Heart left ventricle (tissue), 16 donors: ENCODE results near the gene SAP30BP. TPM values are rescaled to one million over a fixed set of nuclear protein-coding genes. Genes with fewer than 3 reads are reported as not detected.

Experiments
- ATAC-seq, 4 donors: fragments of 200-7000 bp; cut with Tn5 transposase; one replicate each; pipeline ENCODE4 v1.9.1; 2020 to 2022; ENCODE audit warnings: moderate library complexity in 4 of 4, mild to moderate bottlenecking in 3 of 4, moderate number of reproducible peaks in 1 of 4
- DNase-seq, 5 donors: peaks; one replicate each; pipeline ENCODE4 v3.0.0-alpha.2; 2020
- H3K27ac ChIP-seq, 12 donors: fragments of 200-600 bp; sonication (generic) in 4 of 12; one replicate each; pipeline versions ENCODE4 v1.5.0 to v1.8.0; 2016 to 2022; ENCODE audit warnings: mild to moderate bottlenecking in 2 of 12
- H3K27me3 ChIP-seq, 9 donors: fragments of 200-600 bp; sonication (generic) in 2 of 9; one replicate each; pipeline versions ENCODE4 v1.5.1 to v1.8.0; 2016 to 2022; ENCODE audit warnings: mild to moderate bottlenecking in 3 of 9
- H3K36me3 ChIP-seq, 9 donors: fragments of 200-600 bp; sonication (generic) in 2 of 9; one replicate each; pipeline versions ENCODE4 v1.5.0 to v1.8.0; 2018 to 2022; ENCODE audit warnings: mild to moderate bottlenecking in 2 of 9
- H3K4me1 ChIP-seq, 12 donors: fragments of 200-600 bp; sonication (generic) in 4 of 12; one replicate each; pipeline versions ENCODE4 v1.5.0 to v1.8.0; 2016 to 2022; ENCODE audit warnings: mild to moderate bottlenecking in 3 of 12
- H3K4me3 ChIP-seq, 12 donors: fragments of 200-600 bp; sonication (generic) in 4 of 12; one replicate each; pipeline versions ENCODE4 v1.5.0 to v1.8.0; 2017 to 2022; ENCODE audit warnings: mild to moderate bottlenecking in 9 of 12, moderate library complexity in 4 of 12
- H3K9me3 ChIP-seq, 12 donors: fragments of 200-600 bp; sonication (generic) in 4 of 12; one replicate each; pipeline versions ENCODE4 v1.5.0 to v1.8.0; 2016 to 2022; ENCODE audit warnings: mild to moderate bottlenecking in 1 of 12
- CTCF ChIP-seq, 12 donors: fragments of 200-600 bp; sonication (generic) in 4 of 12; IDR thresholded peaks; one replicate each; pipeline versions ENCODE4 v1.5.0 to v1.8.0; 2018 to 2022; ENCODE audit warnings: antibody characterized with exemption in 12 of 12, mild to moderate bottlenecking in 5 of 12
- POLR2A ChIP-seq, 2 donors: fragments of 450-650 bp; IDR thresholded peaks; one replicate each; pipeline ENCODE4 v1.6.1; 2017; ENCODE audit warnings: antibody characterized with exemption in 2 of 2, mild to moderate bottlenecking in 2 of 2, moderate library complexity in 2 of 2
- WGBS, 4 donors: extraction: QIAGEN DNeasy Blood & Tissue Kit in 2 of 4; methylation state at CpG; one replicate each; pipeline versions ENCODE4 v1.1.5 to v1.1.7; 2013 to 2018; 5-methylcytosine and 5-hydroxymethylcytosine counted together
- intact Hi-C, 10 donors: fragments of 100-400 bp; cut with DNase I; formaldehyde crosslinking; loops; one replicate each; pipeline versions ENCODE4 v1.11.1 to v1.14.2; 2022
- polyA plus RNA-seq, 2 donors: library from polyadenylated mRNA; stranded (reverse); fragments of 200-250 nt; gene quantifications; one replicate each; pipeline ENCODE4 v1.2.3, GENCODE V29; 2013
- total RNA-seq, 9 donors: library from RNA; depleted of rRNA in 2 of 9; stranded (reverse); fragments of >200 nt in 2 of 9; fragmentation: NEBNext Ultra II Directional in 3 of 9; extraction: Animal tissue kit (Norgen Biotek cat#: 25700) in 3 of 9; gene quantifications; one replicate each; pipeline versions ENCODE4 v1.1.0 to v1.2.4, GENCODE V29; 2016 to 2023
- donor health status: ischemic (EF 13 %, LVEDD 7.1; RV severe dilation, severe dysfunction).
- donor health status: healthy with polysubstance abuse.
- donor health status: DM: no; HTN: yes; CAD: no.
- donor health status: DM: no; HTN: no; CAD: no.
- donor health status: ischemic (EF 25% LVEDD 6.9; RV normal size, moderate dysfunction).
- donor health status: ischemic (EF 25% LVEDD 5.7; RV mildly dilated, moderate dysfunction).
- donor health status: healthy.
- donor health status: DM: yes; HTN: yes; CAD: no.
- donor health status: ischemic (EF 35%, LVEDD 5.7; RV mildly dilated, moderate dysfunction).
- donor health status: nonischemic (EF 11% LVEDD 7.7; RV severe dilation, severe dysfunction).
- donor health status: DM: yes; HTN: yes; CAD: no.
- donor health status: PGD.
- donor health status: ischemic (EF 29% LVEDD 5.4; RV normal size, mild dysfunction).
- donor health status: nonischemic (EF 23%, LVEDD 6.1; RV moderate dilation, normal function).

SAP30BP gene
- total and polyA plus RNA-seq, 11 donors, result 40.9 to 121 (median 54.6) TPM

- no peaks in the 10 kb centered on the region for H3K27me3 ChIP-seq
- no peak overlapping the region for H3K4me3 ChIP-seq
- DNase-seq, result no peak
- 91 to 92% (median 92%) methylated on average over 29 to 31 of the region's 31 CpGs for WGBS, 4 donors
- H3K27ac ChIP-seq, result no peak overlapping the region
- ATAC-seq, result peak in 1 of 4 donors; percentile 18
- intact Hi-C loops, result no loop called here
- TF ChIP-seq CTCF (IDR thresholded peaks at IDR 0.05) (no peak), POLR2A (IDR thresholded peaks at IDR 0.05) (no peak)
- H3K9me3 ChIP-seq, result no peaks in the 10 kb centered on the region
- peaks cover 0 to 10% (median 0%) of the 10 kb centered on the region in 9 donors for H3K36me3 ChIP-seq
- no peaks in the 10 kb centered on the region for H3K4me1 ChIP-seq
Observed at GRCh38 chr17:75731716-75732498, 64.8 kb downstream of the SAP30BP start.

DNA sequence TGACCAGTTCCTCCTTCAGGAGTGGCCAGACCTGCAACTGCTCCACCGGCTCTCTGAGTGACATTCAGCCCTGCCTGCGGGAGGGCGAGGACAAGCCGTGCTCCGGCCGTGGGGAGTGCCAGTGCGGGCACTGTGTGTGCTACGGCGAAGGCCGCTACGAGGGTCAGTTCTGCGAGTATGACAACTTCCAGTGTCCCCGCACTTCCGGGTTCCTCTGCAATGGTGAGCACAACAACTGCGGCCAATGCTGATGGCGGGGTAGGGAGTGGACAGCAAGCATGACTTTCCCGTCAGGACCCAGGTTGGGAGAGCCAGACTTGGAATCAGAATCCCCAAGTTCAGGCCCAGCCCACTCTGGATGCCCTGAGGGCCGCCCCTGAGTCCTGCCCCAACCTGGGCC lies 66.3 kb downstream of the SAP30BP start:
- H3K36me3 ChIP-seq, result peaks cover 0 to 10% (median 0%) of the 10 kb centered on the region in 9 donors
- TF ChIP-seq CTCF (IDR thresholded peaks at IDR 0.05), result no peak
- no peak for TF ChIP-seq POLR2A (IDR thresholded peaks at IDR 0.05)
- no peak overlapping the region for H3K4me3 ChIP-seq
- H3K9me3 ChIP-seq, result no peaks in the 10 kb centered on the region
- no peaks in the 10 kb centered on the region for H3K27me3 ChIP-seq
- H3K27ac ChIP-seq, result no peak overlapping the region
- intact Hi-C loops, result no loop called here
- WGBS, 4 donors, result 85 to 96% (median 94%) methylated on average over 7 to 18 of the region's 18 CpGs
- ATAC-seq, result no peak
- DNase-seq, result no peak
- H3K4me1 ChIP-seq, result peaks cover 0 to 7% (median 0%) of the 10 kb centered on the region in 12 donors

DNA sequence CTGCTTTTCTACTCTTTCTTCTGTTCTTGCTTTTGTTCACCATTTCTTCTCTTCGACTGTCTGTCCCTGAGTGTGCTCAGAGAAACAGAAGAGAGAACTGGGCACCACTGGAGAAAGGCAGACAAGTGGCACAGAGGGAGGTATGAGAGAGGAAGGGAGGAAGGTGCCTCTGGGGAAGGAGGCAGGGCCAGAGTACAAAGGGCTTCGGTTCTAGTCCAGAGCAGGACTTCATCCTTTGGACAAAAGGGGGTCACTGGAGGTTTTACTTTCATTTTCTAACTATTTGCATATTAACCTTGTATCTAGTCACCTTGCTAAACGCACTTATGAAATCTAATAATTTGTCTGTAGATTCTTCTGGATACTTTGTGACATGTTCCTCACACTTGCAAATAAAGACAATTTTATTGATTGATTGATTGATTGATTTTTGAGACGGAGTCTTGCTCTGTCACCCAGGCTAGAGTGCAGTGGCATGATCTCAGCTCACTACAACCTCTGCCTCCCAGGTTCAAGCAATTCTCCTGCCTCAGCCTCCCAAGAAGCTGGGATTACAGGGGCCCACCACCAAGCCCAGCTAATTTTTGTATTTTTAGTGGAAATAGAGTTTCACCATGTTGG lies 67.6 kb downstream of the SAP30BP start:
- H3K36me3 ChIP-seq, result peaks cover 0 to 10% (median 0%) of the 10 kb centered on the region in 9 donors
- intact Hi-C loops, result no loop called here
- H3K4me1 ChIP-seq, result peaks cover 0 to 9% (median 0%) of the 10 kb centered on the region in 12 donors
- H3K27me3 ChIP-seq, result no peaks in the 10 kb centered on the region
- H3K4me3 ChIP-seq, result no peak overlapping the region
- no peak for TF ChIP-seq CTCF (IDR thresholded peaks at IDR 0.05)
- TF ChIP-seq POLR2A (IDR thresholded peaks at IDR 0.05), result no peak
- 74 to 81% (median 78%) methylated on average over 4 of the region's 4 CpGs for WGBS, 4 donors
- no peak for ATAC-seq
- H3K9me3 ChIP-seq, result no peaks in the 10 kb centered on the region
- DNase-seq, result no peak
- no peak overlapping the region for H3K27ac ChIP-seq

DNA sequence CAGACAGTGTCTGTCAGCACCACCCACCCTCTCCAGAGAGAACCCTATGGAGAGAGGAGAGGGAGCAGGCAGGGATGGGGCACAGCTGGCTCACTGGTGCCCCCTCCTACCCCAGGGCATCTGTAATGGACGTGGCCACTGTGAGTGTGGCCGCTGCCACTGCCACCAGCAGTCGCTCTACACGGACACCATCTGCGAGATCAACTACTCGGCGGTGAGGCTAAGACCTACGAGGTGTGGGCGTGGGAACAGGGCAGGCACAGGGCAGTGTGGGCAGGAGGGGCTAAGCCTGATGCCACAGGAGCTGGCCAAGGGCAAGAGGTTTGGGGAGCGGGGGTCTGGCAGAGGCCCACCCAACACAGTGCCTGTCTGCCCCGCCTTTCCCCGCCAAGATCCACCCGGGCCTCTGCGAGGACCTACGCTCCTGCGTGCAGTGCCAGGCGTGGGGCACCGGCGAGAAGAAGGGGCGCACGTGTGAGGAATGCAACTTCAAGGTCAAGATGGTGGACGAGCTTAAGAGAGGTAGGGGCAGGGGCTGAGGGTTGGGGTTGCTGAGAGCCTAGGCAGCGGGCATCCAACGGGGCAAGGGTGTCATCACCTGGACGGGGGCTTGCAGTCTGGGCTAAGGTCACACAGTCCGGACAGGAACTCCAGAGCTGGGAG lies 69.2 kb downstream of the SAP30BP start:
- intact Hi-C loops, result no loop called here
- no peak for DNase-seq

More for the DNA sequence above, 69.2 kb downstream of the SAP30BP start:
- WGBS, 4 donors, result 89 to 93% (median 90%) methylated on average over 22 to 26 of the region's 26 CpGs
- H3K4me1 ChIP-seq, result peaks cover 0 to 9% (median 0%) of the 10 kb centered on the region in 12 donors
- no peak overlapping the region for H3K27ac ChIP-seq
- no peaks in the 10 kb centered on the region for H3K9me3 ChIP-seq
- no peak for TF ChIP-seq CTCF (IDR thresholded peaks at IDR 0.05)
- no peak for ATAC-seq
- no peak overlapping the region for H3K4me3 ChIP-seq
- peaks cover 0 to 10% (median 0%) of the 10 kb centered on the region in 9 donors for H3K36me3 ChIP-seq
- no peaks in the 10 kb centered on the region for H3K27me3 ChIP-seq
